ENCODE results near the gene ZC2HC1B. TPM values are rescaled to one million over a fixed set of nuclear protein-coding genes. Genes with fewer than 3 reads are reported as not detected.
"Not testable (repeated sequence)": the region's sequence is repeated elsewhere in the genome, so short reads cannot be mapped to it uniquely, and the experiment has no call there.

ZC2HC1B gene
- total RNA-seq, 3 donors from 2014 or later: not detected

GRCh38 chr6:143872201-143872600, 7.9 kb downstream of the ZC2HC1B start:
- H3K4me1 ChIP-seq (ENCODE audit: low read depth): no peaks in the 10 kb centered on the region
- no peaks in the 10 kb centered on the region for H3K36me3 ChIP-seq (ENCODE audit: low read depth)
- TF ChIP-seq CTCF (IDR thresholded peaks at IDR 0.05): no peak
- H3K9me3 ChIP-seq: no peaks in the 10 kb centered on the region
- intact Hi-C loops (cut with DNase I, micrococcal nuclease): no loop called here
- no peak overlapping the region for H3K4me3 ChIP-seq
- ATAC-seq (peak; percentile 62), DNase-seq (no peak)

GRCh38 chr6:143873600-143873999, 9.3 kb downstream of the ZC2HC1B start:
- DNase-seq; H3K36me3 ChIP-seq (ENCODE audit: low read depth); H3K4me1 ChIP-seq (ENCODE audit: low read depth); H3K4me3 ChIP-seq; ATAC-seq; intact Hi-C loops (cut with DNase I, micrococcal nuclease); H3K9me3 ChIP-seq: not testable (repeated sequence)

GRCh38 chr6:143874503-143874902, 10.2 kb downstream of the ZC2HC1B start:
- H3K9me3 ChIP-seq; H3K4me1 ChIP-seq (ENCODE audit: low read depth); ATAC-seq; intact Hi-C loops (cut with DNase I, micrococcal nuclease); DNase-seq; H3K4me3 ChIP-seq; H3K36me3 ChIP-seq (ENCODE audit: low read depth): not testable (repeated sequence)

- no peak for TF ChIP-seq CTCF (IDR thresholded peaks at IDR 0.05)
- no peaks in the 10 kb centered on the region for H3K36me3 ChIP-seq (ENCODE audit: low read depth)
- no peaks in the 10 kb centered on the region for H3K9me3 ChIP-seq
- no peak for DNase-seq
- ATAC-seq: peak; percentile 36
- intact Hi-C loops (cut with DNase I, micrococcal nuclease): no loop called here
- no peak overlapping the region for H3K4me3 ChIP-seq
- no peaks in the 10 kb centered on the region for H3K4me1 ChIP-seq (ENCODE audit: low read depth)
These were observed 13.5 kb downstream of the ZC2HC1B start for GRCh38 chr6:143877584-143878271.

GRCh38 chr6:143878272-143878760, 14.0 kb downstream of the ZC2HC1B start:
- no peak for TF ChIP-seq CTCF (IDR thresholded peaks at IDR 0.05)
- no peak overlapping the region for H3K4me3 ChIP-seq
- no peaks in the 10 kb centered on the region for H3K9me3 ChIP-seq
- intact Hi-C loops (cut with DNase I, micrococcal nuclease): no loop called here
- ATAC-seq (peak; percentile 97), DNase-seq (no peak)
- no peaks in the 10 kb centered on the region for H3K4me1 ChIP-seq (ENCODE audit: low read depth)
- H3K36me3 ChIP-seq (ENCODE audit: low read depth): no peaks in the 10 kb centered on the region

GRCh38 chr6:143880412-143880811, 16.1 kb downstream of the ZC2HC1B start:
- Histone ChIP-seq H3K9me3 (no peaks in the 10 kb centered on the region), H3K4me1 (ENCODE audit: low read depth) (no peaks in the 10 kb centered on the region), H3K36me3 (ENCODE audit: low read depth) (no peaks in the 10 kb centered on the region), H3K4me3 (no peak overlapping the region)
- no peak for TF ChIP-seq CTCF (IDR thresholded peaks at IDR 0.05)
- no peak for ATAC-seq
- no peak for DNase-seq
- intact Hi-C loops (cut with DNase I, micrococcal nuclease): no loop called here
